ENCODE measurements around the gene CRYGD.

The CRYGD gene

DNA sequence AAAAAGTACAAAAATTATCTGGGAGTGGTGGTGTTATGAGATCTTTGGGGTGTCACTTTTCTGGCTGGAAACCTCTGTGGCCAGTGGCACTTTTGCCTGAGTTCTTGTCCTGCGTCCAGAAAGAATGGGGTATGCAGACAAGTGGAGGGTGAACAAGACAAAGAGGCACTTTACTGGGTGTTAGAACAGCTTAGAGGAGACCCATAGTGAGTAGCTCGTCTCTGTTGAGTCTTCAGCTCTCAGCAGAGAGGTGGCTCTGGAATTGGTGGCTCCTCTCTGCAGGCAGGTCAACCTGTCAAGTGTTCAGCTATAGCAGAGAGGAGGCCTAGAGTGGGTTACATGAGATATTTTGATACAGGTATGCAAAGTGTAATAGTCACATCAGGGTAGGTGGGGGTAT is 26.1 kb downstream of the CRYGD start:
- Histone ChIP-seq H3K9me3 (ENCODE audit: control insufficient read depth, low read depth, low read length) (no peaks in the 10 kb centered on the region), H3K4me3 (ENCODE audit: low read length) (no peak overlapping the region)

DNA sequence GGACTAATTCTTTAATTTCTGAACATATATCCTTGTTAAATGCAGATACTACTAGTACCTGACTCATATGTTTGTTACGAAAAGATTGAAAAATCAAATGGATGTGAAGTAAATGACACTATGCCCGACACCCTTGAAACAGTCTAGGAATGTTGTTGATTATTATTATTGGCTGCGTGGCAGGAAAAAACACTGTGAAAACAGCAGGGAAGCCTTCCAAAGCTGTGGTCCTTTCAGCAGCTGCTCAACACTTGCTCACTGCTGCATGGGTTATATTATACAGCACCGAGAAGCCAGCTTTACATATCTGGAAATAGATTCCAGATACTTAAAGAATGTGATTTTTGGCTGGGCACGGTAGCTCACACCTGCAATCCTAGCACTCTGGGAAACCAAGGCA is 26.5 kb downstream of the CRYGD start:
- no peaks in the 10 kb centered on the region for H3K9me3 ChIP-seq (ENCODE audit: control insufficient read depth, low read depth, low read length)
- H3K36me3 ChIP-seq (ENCODE audit: control insufficient read depth, low read depth, low read length), result no peaks in the 10 kb centered on the region
- no peak overlapping the region for H3K9ac ChIP-seq (ENCODE audit: low read length)
- H3K27me3 ChIP-seq (ENCODE audit: control insufficient read depth, insufficient read depth, low read length), result no peaks in the 10 kb centered on the region
- H3K27ac ChIP-seq (ENCODE audit: low read length), result no peak overlapping the region
- H3K4me3 ChIP-seq (ENCODE audit: low read length), result no peak overlapping the region
- no peaks in the 10 kb centered on the region for H3K4me1 ChIP-seq (ENCODE audit: control insufficient read depth, low read depth, low read length)

More for the DNA sequence above, 26.1 kb downstream of the CRYGD start:
- Histone ChIP-seq H3K9ac (ENCODE audit: low read length) (no peak overlapping the region), H3K4me1 (ENCODE audit: control insufficient read depth, low read depth, low read length) (no peaks in the 10 kb centered on the region), H3K36me3 (ENCODE audit: control insufficient read depth, low read depth, low read length) (no peaks in the 10 kb centered on the region), H3K27me3 (ENCODE audit: control insufficient read depth, insufficient read depth, low read length) (no peaks in the 10 kb centered on the region), H3K27ac (ENCODE audit: low read length) (no peak overlapping the region)

GRCh38 chr2:208097313-208097712 is 27.0 kb downstream of the CRYGD start:
- Histone ChIP-seq H3K9ac (ENCODE audit: low read length) (no peak overlapping the region), H3K27ac (ENCODE audit: low read length) (no peak overlapping the region), H3K36me3 (ENCODE audit: control insufficient read depth, low read depth, low read length) (no peaks in the 10 kb centered on the region), H3K4me3 (ENCODE audit: low read length) (no peak overlapping the region), H3K27me3 (ENCODE audit: control insufficient read depth, insufficient read depth, low read length) (no peaks in the 10 kb centered on the region), H3K9me3 (ENCODE audit: control insufficient read depth, low read depth, low read length) (no peaks in the 10 kb centered on the region), H3K4me1 (ENCODE audit: control insufficient read depth, low read depth, low read length) (no peaks in the 10 kb centered on the region)

DNA sequence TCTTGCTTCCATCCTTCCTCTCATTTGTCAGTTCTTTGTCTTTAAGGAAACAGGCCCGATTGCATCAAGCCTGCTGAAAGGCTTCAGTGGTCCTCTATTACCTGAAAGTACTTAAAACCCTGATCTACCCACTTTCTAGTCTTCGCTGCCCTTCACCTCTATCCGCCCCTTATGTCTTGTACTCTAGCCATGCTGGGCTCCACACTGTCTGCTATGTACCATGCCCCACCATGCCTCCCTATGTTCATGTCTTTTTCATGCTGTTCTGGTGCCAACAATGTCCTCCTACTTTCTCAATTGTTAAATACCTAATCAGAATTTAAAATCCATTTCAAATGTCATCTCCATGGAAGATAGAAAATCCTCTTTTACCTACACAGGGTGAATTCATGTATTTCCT is 28.2 kb downstream of the CRYGD start:
- Histone ChIP-seq H3K27me3 (ENCODE audit: control insufficient read depth, insufficient read depth, low read length) (no peaks in the 10 kb centered on the region), H3K9ac (ENCODE audit: low read length) (no peak overlapping the region), H3K4me3 (ENCODE audit: low read length) (no peak overlapping the region), H3K27ac (ENCODE audit: low read length) (no peak overlapping the region), H3K9me3 (ENCODE audit: control insufficient read depth, low read depth, low read length) (no peaks in the 10 kb centered on the region), H3K36me3 (ENCODE audit: control insufficient read depth, low read depth, low read length) (no peaks in the 10 kb centered on the region), H3K4me1 (ENCODE audit: control insufficient read depth, low read depth, low read length) (no peaks in the 10 kb centered on the region)

DNA sequence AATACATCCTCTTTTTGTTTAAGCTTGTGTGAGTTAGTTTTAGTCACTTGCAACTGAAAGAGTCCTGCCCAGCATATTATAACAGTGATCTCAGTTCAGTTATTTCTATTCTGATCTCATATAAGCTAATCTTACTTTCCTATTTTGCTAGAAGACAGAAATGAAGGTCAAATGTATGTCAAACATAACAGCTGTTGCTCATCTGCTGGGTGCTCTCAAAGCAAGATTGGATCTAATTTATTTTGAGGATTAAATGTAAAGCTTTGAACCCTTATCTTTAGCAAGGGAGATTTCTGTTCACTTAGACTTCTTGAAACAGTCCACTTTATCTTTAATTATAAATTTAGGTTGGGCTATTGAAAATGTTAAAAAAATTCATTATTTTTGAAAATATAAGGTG is 31.2 kb downstream of the CRYGD start:
- Histone ChIP-seq H3K27ac (ENCODE audit: low read length) (no peak overlapping the region), H3K9me3 (ENCODE audit: control insufficient read depth, low read depth, low read length) (no peaks in the 10 kb centered on the region), H3K4me1 (ENCODE audit: control insufficient read depth, low read depth, low read length) (no peaks in the 10 kb centered on the region)

GRCh38 chr2:208092093-208092832 is 32.1 kb downstream of the CRYGD start:
- no peaks in the 10 kb centered on the region for H3K9me3 ChIP-seq (ENCODE audit: control insufficient read depth, low read depth, low read length)
- H3K4me1 ChIP-seq (ENCODE audit: control insufficient read depth, low read depth, low read length), result no peaks in the 10 kb centered on the region
- H3K27ac ChIP-seq (ENCODE audit: low read length), result no peak overlapping the region

More for the DNA sequence above, 31.2 kb downstream of the CRYGD start:
- no peak overlapping the region for H3K9ac ChIP-seq (ENCODE audit: low read length)
- H3K36me3 ChIP-seq (ENCODE audit: control insufficient read depth, low read depth, low read length), result no peaks in the 10 kb centered on the region
- H3K27me3 ChIP-seq (ENCODE audit: control insufficient read depth, insufficient read depth, low read length), result no peaks in the 10 kb centered on the region
- H3K4me3 ChIP-seq (ENCODE audit: low read length), result no peak overlapping the region

GRCh38 chr2:208090420-208090819 is 33.9 kb downstream of the CRYGD start:
- H3K9ac ChIP-seq (ENCODE audit: low read length), result no peak overlapping the region
- no peaks in the 10 kb centered on the region for H3K9me3 ChIP-seq (ENCODE audit: control insufficient read depth, low read depth, low read length)
- no peaks in the 10 kb centered on the region for H3K27me3 ChIP-seq (ENCODE audit: control insufficient read depth, insufficient read depth, low read length)
- no peak overlapping the region for H3K27ac ChIP-seq (ENCODE audit: low read length)
- no peaks in the 10 kb centered on the region for H3K4me1 ChIP-seq (ENCODE audit: control insufficient read depth, low read depth, low read length)
- H3K4me3 ChIP-seq (ENCODE audit: low read length), result no peak overlapping the region
- no peaks in the 10 kb centered on the region for H3K36me3 ChIP-seq (ENCODE audit: control insufficient read depth, low read depth, low read length)

More at GRCh38 chr2:208092093-208092832, 32.1 kb downstream of the CRYGD start:
- Histone ChIP-seq H3K4me3 (ENCODE audit: low read length) (no peak overlapping the region), H3K9ac (ENCODE audit: low read length) (no peak overlapping the region), H3K36me3 (ENCODE audit: control insufficient read depth, low read depth, low read length) (no peaks in the 10 kb centered on the region), H3K27me3 (ENCODE audit: control insufficient read depth, insufficient read depth, low read length) (no peaks in the 10 kb centered on the region)

GRCh38 chr2:208086029-208086428 is 38.3 kb downstream of the CRYGD start:
- H3K9me3 ChIP-seq (ENCODE audit: control insufficient read depth, low read depth, low read length), result no peaks in the 10 kb centered on the region
- H3K27ac ChIP-seq (ENCODE audit: low read length), result no peak overlapping the region
- H3K36me3 ChIP-seq (ENCODE audit: control insufficient read depth, low read depth, low read length), result no peaks in the 10 kb centered on the region
- no peaks in the 10 kb centered on the region for H3K27me3 ChIP-seq (ENCODE audit: control insufficient read depth, insufficient read depth, low read length)
- no peak overlapping the region for H3K4me3 ChIP-seq (ENCODE audit: low read length)
- H3K9ac ChIP-seq (ENCODE audit: low read length), result no peak overlapping the region
- H3K4me1 ChIP-seq (ENCODE audit: control insufficient read depth, low read depth, low read length), result no peaks in the 10 kb centered on the region

GRCh38 chr2:208083807-208084206 is 40.5 kb downstream of the CRYGD start:
- Histone ChIP-seq H3K27me3 (ENCODE audit: control insufficient read depth, insufficient read depth, low read length) (no peaks in the 10 kb centered on the region), H3K4me3 (ENCODE audit: low read length) (no peak overlapping the region), H3K4me1 (ENCODE audit: control insufficient read depth, low read depth, low read length) (no peaks in the 10 kb centered on the region), H3K27ac (ENCODE audit: low read length) (no peak overlapping the region), H3K36me3 (ENCODE audit: control insufficient read depth, low read depth, low read length) (no peaks in the 10 kb centered on the region), H3K9me3 (ENCODE audit: control insufficient read depth, low read depth, low read length) (no peaks in the 10 kb centered on the region), H3K9ac (ENCODE audit: low read length) (no peak overlapping the region)

DNA sequence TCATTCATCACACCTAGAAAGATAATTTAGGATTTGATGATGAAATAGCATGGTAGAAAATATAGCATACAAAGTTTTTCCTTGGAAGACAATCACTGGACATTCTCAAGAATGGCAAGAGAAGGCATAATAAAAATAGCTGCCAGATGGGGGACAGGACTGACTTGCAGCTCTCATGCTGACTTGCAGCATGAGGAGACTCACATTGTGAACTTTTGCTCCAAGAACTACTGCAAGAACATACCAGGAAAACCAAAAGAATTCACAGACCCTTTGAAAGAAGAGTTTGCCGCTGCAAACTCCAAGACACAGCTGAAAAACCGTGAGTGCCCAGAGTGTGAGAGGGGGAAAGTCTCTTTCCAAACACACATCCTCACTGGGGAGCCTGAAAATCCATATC is 47.0 kb downstream of the CRYGD start:
- Histone ChIP-seq H3K4me3 (ENCODE audit: low read length) (no peak overlapping the region), H3K9ac (ENCODE audit: low read length) (no peak overlapping the region), H3K4me1 (ENCODE audit: control insufficient read depth, low read depth, low read length) (no peaks in the 10 kb centered on the region), H3K27me3 (ENCODE audit: control insufficient read depth, insufficient read depth, low read length) (no peaks in the 10 kb centered on the region), H3K27ac (ENCODE audit: low read length) (no peak overlapping the region), H3K36me3 (ENCODE audit: control insufficient read depth, low read depth, low read length) (no peaks in the 10 kb centered on the region), H3K9me3 (ENCODE audit: control insufficient read depth, low read depth, low read length) (no peaks in the 10 kb centered on the region)

- H3K4me1 ChIP-seq (ENCODE audit: control insufficient read depth, low read depth, low read length), result no peaks in the 10 kb centered on the region
Measured at GRCh38 chr2:208074610-208075356, 49.5 kb downstream of the CRYGD start.

More at GRCh38 chr2:208074610-208075356, 49.5 kb downstream of the CRYGD start:
- Histone ChIP-seq H3K4me3 (ENCODE audit: low read length) (no peak overlapping the region), H3K36me3 (ENCODE audit: control insufficient read depth, low read depth, low read length) (no peaks in the 10 kb centered on the region), H3K27me3 (ENCODE audit: control insufficient read depth, insufficient read depth, low read length) (no peaks in the 10 kb centered on the region), H3K9ac (ENCODE audit: low read length) (no peak overlapping the region), H3K9me3 (ENCODE audit: control insufficient read depth, low read depth, low read length) (no peaks in the 10 kb centered on the region), H3K27ac (ENCODE audit: low read length) (no peak overlapping the region)
